GM12872 (cell line): ENCODE data around the gene CCDC33.

Source experiments
- CTCF ChIP-seq: IDR thresholded peaks from 3 replicates; pipeline ENCODE4 v1.5.1; 2011; ENCODE audit warnings: low read depth, mild to moderate bottlenecking, low read length, moderate library complexity; ENCODE audit not compliant: insufficient read depth

The CCDC33 gene

DNA sequence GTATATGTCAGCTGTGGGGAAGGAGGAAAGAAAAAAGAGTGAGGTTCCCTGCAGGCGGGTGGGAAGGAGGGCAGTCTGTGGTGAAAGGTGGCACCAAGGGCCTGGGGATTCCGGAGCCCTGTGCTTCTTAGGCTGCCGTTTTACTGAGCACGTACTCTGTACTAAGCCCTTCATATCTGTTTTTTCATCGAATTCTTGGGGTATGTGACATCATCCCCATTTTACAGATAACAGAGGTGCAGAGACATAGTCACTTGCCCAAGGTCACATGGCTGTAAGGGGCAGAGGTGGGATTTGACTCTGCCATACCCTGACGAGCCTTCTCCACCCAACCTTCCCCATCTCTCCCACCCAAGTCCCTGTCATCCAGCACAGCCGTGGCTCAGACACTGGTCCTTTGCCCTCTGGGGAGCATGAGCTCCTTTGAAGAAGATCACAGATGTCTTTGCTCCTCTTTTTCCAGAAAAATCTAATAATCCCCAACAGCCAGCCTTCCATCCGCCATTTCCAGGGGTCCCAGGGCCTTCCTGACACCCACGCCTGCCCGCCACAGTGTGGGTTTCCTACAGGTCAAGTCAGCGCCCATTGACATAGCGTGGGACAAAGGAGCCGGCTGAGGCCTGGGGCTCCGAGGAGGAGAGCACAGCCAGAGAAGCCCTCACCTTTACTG, 107.1 kb downstream of the CCDC33 start:
- TF ChIP-seq CTCF: no peak

DNA sequence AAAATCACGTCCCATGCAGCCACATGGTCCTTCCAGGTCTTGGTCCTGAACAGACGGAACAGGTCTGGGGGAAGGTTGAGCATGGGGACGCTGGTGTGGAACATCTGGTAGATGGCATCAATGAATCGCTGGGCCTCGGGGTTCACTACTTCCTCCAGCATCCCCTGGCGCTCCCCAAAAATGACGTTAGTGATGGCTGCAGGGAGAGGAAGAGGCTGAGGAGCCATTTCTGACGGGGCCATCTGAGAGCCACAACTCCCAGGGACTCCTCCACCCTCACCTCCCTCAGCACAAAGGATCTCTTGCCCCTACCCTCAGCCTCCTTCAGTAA, 107.6 kb downstream of the CCDC33 start:
- TF ChIP-seq CTCF: no peak

- no peak for TF ChIP-seq CTCF
Measured at GRCh38 chr15:74345051-74345450, 108.9 kb downstream of the CCDC33 start.

DNA sequence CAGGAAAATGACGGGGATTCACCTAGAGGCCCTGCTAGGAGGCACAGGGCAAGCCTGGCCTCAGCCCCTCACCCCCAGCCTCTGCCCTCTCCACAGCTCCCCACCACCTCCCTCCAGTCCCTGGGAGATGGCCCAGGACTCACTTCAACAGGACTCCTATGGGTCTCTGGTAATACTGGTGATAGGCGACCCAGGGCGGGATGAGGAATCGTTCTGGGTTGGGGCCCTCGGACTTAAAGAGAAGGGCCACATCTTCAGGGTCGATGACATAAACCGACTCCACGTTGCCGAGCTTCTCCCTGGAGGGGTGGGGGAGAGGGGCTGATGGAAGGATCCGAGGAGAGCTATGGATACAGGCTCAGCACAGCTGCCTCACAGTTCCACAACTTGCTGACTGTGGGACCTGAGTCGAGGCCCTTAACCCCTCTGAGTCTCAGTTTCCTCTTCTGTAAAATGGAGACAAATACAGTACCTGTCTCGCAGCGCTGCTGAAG, 111.7 kb downstream of the CCDC33 start:
- TF ChIP-seq CTCF: no peak

GRCh38 chr15:74349241-74349778, 113.2 kb downstream of the CCDC33 start:
- no peak for TF ChIP-seq CTCF

DNA sequence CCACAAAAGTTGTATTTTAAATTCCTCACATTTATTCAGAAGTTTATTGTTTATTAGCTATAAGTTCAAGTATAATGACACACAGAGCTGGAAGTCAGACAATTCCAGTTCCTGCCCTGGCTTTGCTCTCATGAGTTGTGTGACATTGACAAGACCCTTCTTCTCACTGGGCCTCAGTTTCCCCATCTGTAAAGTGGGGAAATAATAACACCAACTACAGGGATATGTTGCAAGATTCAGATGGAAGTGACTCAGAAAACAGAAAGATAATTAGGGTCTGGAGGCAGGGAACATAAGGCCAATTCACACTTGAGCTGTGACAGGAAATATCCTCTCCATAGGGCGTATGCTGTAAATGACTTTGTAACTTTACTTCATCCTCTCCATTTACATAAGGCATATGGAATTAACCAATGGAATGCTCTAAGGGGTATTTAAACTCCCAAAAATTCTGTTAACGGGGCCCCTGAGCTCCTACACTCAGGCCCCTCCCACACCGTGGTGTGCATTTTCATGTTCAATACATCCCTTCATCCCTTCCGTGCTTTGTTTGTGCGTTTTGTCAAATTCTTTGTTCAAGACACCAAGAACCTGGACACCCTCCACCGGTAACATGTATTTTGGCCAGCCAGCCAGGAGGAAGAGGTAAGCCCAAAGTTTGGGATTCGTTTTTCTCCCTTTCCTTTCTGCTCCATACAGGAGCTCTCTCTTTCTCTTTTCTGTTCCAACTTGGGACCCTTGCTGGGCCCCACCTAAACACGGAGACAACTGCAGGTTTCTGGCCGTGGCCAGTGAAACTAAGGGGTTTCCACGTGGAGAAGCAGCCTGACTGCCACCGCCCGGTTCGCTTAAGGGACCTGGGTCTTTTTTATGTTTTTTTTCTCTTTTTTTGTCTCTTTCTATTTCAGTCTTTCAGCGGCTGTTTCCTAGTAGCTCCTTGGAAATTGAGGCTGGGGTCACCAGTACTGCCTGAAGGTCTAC, 114.5 kb downstream of the CCDC33 start:
- no peak for TF ChIP-seq CTCF

- TF ChIP-seq CTCF: no peak
Measured at GRCh38 chr15:74351670-74352069, 115.5 kb downstream of the CCDC33 start.
